ENCODE measurements around the gene PPRC1. TPM values are rescaled to one million over a fixed set of nuclear protein-coding genes. Genes with fewer than 3 reads are reported as not detected.

PPRC1 gene
- polyA plus RNA-seq, 1 donor from 2014 or later, result 6.0 TPM

GRCh38 chr10:102132193-102132562 is 662 bp upstream of the PPRC1 start:
- Histone ChIP-seq H3K9me2 (ENCODE audit: insufficient read depth, low read length) (no peaks in the 10 kb centered on the region), H3K27ac (ENCODE audit: low read length) (no peak overlapping the region), H3K4me2 (ENCODE audit: low read length) (no peak overlapping the region), H3K4me3 (ENCODE audit: low read length) (peak overlapping the region; percentile 95), H3K9me3 (ENCODE audit: low read length) (no peaks in the 10 kb centered on the region), H3K9ac (ENCODE audit: low read length) (no peak overlapping the region), H3K79me2 (replicated peaks; ENCODE audit: insufficient read depth, low read length) (peaks cover 32% of the 10 kb centered on the region), H3K27me3 (ENCODE audit: insufficient read depth, low read depth, low read length) (no peaks in the 10 kb centered on the region), H3F3A (ENCODE audit: insufficient read depth, low read length, poor library complexity, severe bottlenecking) (no peaks in the 10 kb centered on the region), H4K20me1 (ENCODE audit: insufficient read depth) (no peaks in the 10 kb centered on the region), H3K36me3 (ENCODE audit: insufficient read depth, low read length) (no peaks in the 10 kb centered on the region), H2AFZ (ENCODE audit: low read depth, low read length) (no peak overlapping the region)
- TF ChIP-seq RAD21 (conservative IDR thresholded peaks at IDR 0.05) (no peak), SMC3 (conservative IDR thresholded peaks at IDR 0.05; ENCODE audit: poor library complexity) (no peak), CTCF (IDR thresholded peaks at IDR 0.05; ENCODE audit: poor library complexity, severe bottlenecking) (no peak), EP300 (conservative IDR thresholded peaks at IDR 0.05; ENCODE audit: poor library complexity, severe bottlenecking) (no peak), POLR2AphosphoS5 (IDR thresholded peaks at IDR 0.05) (no peak), MXI1 (conservative IDR thresholded peaks at IDR 0.05; ENCODE audit: poor library complexity, severe bottlenecking) (no peak), REST (IDR thresholded peaks at IDR 0.05; ENCODE audit: borderline replicate concordance) (no peak), EZH2 (IDR thresholded peaks at IDR 0.05; ENCODE audit: borderline replicate concordance, insufficient read depth, low read length, poor library complexity, severe bottlenecking) (no peak), TAF1 (IDR thresholded peaks at IDR 0.05; ENCODE audit: low read depth) (no peak)

GRCh38 chr10:102133373-102134195 is 744 bp downstream of the PPRC1 start:
- Histone ChIP-seq H2AFZ (ENCODE audit: low read depth, low read length) (peak overlapping the region; percentile 89), H3F3A (ENCODE audit: insufficient read depth, low read length, poor library complexity, severe bottlenecking) (no peaks in the 10 kb centered on the region), H3K9me2 (ENCODE audit: insufficient read depth, low read length) (no peaks in the 10 kb centered on the region), H3K9ac (ENCODE audit: low read length) (peak overlapping the region; percentile 74), H3K27me3 (ENCODE audit: insufficient read depth, low read depth, low read length) (no peaks in the 10 kb centered on the region), H3K36me3 (ENCODE audit: insufficient read depth, low read length) (no peaks in the 10 kb centered on the region), H3K9me3 (ENCODE audit: low read length) (no peaks in the 10 kb centered on the region), H3K4me3 (ENCODE audit: low read length) (peak overlapping the region; percentile 95), H3K79me2 (replicated peaks; ENCODE audit: insufficient read depth, low read length) (peaks cover 32% of the 10 kb centered on the region), H4K20me1 (ENCODE audit: insufficient read depth) (no peaks in the 10 kb centered on the region), H3K27ac (ENCODE audit: low read length) (peak overlapping the region; percentile 69), H3K4me2 (ENCODE audit: low read length) (peak overlapping the region; percentile 91)
- TF ChIP-seq MXI1 (conservative IDR thresholded peaks at IDR 0.05; ENCODE audit: poor library complexity, severe bottlenecking), result peak; percentile 97
- no peak for TF ChIP-seq RAD21 (conservative IDR thresholded peaks at IDR 0.05)
